Measurements from ENCODE around the gene HES7. TPM values are rescaled to one million over a fixed set of nuclear protein-coding genes. Genes with fewer than 3 reads are reported as not detected.

The HES7 gene
- total RNA-seq, 4 donors from 2014 or later, result 0.46 TPM; not detected in 3

DNA sequence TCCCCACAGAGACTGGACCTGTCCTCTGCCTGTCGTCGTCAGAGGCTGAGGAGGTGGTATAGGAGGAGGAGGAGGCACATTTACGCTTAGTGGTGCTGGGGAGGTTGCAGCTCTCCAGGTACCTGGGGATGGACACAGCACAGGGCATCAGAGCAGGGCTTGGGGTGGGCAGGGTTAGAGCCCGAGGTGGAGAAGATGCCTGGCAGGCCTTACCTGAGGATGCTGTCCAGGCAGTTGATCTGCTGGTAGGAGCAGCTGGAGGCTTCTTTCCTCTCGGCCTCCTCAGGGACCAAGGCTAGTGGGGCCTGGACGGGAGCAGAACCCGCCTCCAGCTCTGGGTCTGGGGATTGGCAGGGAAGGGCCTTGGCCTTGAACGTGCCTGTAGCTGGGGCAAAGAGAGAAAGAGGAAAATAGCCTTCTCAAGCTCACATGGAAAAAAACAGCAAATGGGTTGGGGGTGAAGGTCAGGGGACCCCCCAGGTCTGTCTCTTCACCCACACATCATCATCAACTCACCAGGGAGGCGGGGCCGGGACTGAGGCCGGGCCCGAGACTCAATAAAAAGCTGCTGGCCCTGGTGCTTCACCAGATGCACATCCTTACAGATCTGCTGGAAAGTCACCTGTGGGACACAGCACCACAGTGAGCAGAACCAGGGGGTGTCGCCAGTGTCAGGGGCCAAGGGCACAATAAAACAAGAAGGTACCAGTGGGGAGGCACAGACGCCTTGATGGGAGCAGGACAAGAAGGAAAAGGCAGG is 22.7 kb upstream of the HES7 start:
- TF ChIP-seq, protein P1, sequence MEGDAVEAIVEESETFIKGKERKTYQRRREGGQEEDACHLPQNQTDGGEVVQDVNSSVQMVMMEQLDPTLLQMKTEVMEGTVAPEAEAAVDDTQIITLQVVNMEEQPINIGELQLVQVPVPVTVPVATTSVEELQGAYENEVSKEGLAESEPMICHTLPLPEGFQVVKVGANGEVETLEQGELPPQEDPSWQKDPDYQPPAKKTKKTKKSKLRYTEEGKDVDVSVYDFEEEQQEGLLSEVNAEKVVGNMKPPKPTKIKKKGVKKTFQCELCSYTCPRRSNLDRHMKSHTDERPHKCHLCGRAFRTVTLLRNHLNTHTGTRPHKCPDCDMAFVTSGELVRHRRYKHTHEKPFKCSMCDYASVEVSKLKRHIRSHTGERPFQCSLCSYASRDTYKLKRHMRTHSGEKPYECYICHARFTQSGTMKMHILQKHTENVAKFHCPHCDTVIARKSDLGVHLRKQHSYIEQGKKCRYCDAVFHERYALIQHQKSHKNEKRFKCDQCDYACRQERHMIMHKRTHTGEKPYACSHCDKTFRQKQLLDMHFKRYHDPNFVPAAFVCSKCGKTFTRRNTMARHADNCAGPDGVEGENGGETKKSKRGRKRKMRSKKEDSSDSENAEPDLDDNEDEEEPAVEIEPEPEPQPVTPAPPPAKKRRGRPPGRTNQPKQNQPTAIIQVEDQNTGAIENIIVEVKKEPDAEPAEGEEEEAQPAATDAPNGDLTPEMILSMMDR (IDR thresholded peaks at IDR 0.05), result no peak
- no peak for DNase-seq (ENCODE audit: low spot score)
- no peak for ATAC-seq (ENCODE audit: low FRiP score)

DNA sequence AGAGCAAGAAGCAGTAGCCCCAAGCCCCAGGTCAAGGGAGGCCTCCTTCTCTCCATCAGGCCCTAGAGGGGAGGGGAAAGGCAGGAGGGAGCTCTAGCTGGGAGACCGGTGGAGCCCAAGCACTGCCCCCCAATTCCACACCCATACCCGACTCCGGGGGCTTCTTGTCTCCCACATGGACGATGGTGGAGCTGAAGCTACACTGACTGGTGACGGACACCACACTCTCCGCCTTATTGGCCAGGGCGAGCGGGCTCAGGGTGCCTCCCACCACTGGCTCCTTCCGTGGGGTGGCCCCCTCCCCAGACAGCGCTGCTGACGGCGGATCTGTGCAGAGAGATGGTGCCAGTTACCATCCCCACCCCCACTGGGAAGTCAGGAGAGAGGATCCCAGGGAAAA is 21.9 kb upstream of the HES7 start:
- no peak for DNase-seq (ENCODE audit: low spot score)
- no peak for ATAC-seq (ENCODE audit: low FRiP score)
- TF ChIP-seq, protein P1 (IDR thresholded peaks at IDR 0.05), result no peak

- TF ChIP-seq, protein P1 (IDR thresholded peaks at IDR 0.05), result no peak
- DNase-seq (ENCODE audit: low spot score) (no peak), ATAC-seq (ENCODE audit: low FRiP score) (no peak)
Measured at GRCh38 chr17:8144401-8145231, 20.7 kb upstream of the HES7 start.

DNA sequence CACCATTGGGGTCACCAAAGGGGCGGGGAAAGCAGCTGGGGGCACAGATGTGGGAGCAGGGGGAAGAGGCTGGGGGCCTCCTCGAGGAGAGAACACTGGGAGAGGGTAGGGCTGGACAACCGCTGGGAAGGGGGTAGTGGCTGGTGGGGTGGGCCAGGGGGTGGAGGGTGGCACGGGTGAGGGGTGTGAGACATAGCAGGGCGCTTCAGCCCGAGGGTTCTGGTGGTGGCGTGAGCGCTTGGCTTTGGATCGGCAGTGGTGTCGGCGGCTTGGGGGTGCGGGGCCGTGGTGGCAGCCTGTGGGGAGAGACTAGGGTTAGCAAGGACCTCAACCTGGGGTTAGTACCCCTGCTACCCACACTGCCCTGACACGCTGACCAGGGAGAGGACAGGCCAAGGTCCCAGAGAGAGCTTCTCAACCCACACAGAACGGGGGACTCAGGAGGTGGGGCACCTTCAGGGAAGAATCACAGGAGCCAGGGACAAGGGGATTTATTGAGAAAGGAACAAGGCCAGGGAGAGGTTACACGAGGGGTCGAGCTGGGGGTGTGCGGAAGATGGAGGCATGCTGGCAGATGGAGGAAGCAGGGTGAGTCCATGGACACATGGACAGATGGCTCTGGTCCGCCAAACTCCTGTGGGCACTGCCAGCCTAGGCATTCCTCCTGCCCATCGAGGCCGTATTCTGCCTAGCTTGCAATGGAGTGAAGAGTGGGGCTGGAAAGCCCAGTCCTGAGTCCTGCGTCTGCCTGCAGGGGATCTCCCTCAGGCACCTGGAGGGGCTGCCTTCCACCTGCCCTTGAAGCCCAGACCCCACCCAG is 19.9 kb upstream of the HES7 start:
- ATAC-seq (ENCODE audit: low FRiP score) (no peak), DNase-seq (ENCODE audit: low spot score) (no peak)

GRCh38 chr17:8142887-8143580 is 19.1 kb upstream of the HES7 start:
- DNase-seq (ENCODE audit: low spot score) (no peak), ATAC-seq (ENCODE audit: low FRiP score) (no peak)
- TF ChIP-seq, protein P1 (IDR thresholded peaks at IDR 0.05), result no peak

More for the DNA sequence above, 19.9 kb upstream of the HES7 start:
- TF ChIP-seq, protein P1 (IDR thresholded peaks at IDR 0.05), result no peak

- DNase-seq (ENCODE audit: low spot score), result no peak
- TF ChIP-seq, protein P1 (IDR thresholded peaks at IDR 0.05), result no peak
- no peak for ATAC-seq (ENCODE audit: low FRiP score)
Measured at GRCh38 chr17:8142158-8142886, 18.4 kb upstream of the HES7 start.

Data from omental fat pad (tissue), 4 donors.